Stimulated activated CD8-positive, alpha-beta memory T cell treated with anti-CD3 and anti-CD28 coated beads, Interleukin-12 subunit alpha, Interleukin-12 subunit beta, amount 100 ng/mL, for 4 hours (primary cell): ENCODE measurements around the gene NIFK.
"Not testable (repeated sequence)": the region's sequence is repeated elsewhere in the genome, so short reads cannot be mapped to it uniquely, and the experiment has no call there.

Source experiments
- DNase-seq: peaks from one replicate; pipeline ENCODE4 v3.0.0-alpha.2; 2020; ENCODE audit warnings: low read depth

NIFK gene

DNA sequence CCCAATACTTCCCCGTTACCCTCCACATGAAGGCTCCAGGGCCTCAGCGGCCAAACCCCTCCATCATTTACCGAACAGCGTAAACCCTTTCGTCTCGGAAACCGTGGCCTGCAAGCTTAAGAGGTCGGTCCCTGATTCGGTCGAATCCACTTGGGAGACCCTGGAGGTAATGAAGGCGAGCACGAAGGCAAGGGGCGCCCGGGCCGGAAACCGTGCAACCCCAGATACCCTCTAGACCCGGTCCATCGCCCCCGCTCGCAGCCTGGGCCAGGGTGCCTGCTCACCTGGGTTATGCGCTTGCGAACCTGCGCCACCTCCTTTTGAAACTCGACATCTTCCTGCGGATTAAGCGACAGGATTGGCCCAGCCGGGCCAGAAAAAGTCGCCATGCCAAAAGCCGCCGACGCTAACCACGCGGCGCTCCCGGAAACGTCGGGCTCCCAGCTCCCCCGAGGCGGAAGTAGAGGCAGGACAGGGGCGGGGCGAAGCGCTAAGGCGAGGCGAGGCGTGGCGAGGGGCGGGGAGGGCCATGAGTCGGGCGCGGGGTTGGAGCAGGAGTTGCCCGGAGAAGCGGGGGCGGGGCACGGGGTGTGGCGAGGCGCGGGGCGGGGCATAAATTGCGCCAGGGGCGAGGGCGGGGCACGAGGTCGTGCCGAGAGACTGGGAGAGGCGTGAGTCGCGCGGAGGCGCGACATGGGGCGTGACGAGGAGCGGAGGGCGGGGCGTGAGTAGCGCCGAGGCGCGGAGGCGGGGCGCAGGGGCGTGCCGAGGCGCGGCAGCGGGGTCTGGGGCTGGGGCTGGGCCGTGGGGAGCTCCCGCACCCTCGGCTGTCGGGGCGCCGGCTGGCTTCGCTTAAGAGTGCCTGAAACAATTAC, at the start of gene NIFK:
TSS of gene NIFK (minus strand) at position 414 of the 875 bp plus-strand sequence. CDS start at position 389, 25 bp downstream.
- peak; percentile 100 for DNase-seq

DNA sequence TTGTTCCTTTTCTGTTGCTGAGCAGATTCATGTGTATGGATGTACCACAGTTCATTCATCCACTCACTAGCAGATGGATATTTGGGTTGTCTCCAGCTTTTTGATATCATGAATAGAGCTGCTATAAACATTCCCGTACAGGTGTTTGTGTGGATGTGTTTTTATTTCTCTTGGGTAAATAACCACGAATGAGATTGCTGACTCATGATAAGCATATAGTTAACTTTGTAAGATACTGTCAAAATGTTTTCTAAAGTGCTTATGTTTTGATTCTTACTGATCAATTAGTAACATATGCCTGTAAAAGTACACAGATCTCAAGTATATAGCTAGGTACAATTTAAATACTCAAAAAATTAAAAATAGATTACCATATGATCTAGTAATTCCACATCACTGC, 46.5 kb upstream of the NIFK start:
- DNase-seq = no peak

DNA sequence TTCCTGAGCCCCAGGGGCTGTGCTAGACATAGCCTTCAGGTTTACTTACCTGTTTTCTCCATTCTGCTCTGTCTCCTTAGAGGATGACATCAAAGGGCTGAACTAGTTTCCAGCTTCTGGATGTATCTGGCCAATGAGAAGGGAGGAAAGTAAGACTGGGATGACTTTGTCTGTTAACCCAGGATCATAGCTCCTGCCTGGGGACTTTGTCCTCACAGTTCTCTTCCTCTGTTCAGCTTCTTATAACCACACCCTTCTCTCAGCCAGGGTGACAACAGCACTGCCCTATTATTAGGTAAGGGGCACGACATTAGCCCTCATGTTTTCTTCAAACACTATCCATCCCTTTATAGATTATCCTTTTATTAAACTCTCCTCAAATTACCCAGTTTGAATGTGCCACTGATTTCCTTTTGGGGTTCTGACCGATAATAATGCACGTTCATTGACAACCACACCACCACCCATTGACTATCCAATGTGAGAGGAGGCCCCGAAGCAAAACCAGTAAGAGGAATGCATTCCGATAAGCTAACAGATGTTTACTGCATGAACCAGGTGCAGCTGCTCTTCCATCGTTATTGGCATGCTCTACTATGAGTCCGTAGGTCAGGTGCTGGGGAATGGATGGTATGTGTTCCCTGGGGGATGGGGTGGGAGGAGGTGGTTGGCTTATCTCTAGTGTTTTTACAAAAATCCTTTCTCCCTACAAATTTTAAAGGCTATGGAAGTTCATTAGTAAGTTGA, 42.2 kb upstream of the NIFK start:
- DNase-seq = no peak

DNA sequence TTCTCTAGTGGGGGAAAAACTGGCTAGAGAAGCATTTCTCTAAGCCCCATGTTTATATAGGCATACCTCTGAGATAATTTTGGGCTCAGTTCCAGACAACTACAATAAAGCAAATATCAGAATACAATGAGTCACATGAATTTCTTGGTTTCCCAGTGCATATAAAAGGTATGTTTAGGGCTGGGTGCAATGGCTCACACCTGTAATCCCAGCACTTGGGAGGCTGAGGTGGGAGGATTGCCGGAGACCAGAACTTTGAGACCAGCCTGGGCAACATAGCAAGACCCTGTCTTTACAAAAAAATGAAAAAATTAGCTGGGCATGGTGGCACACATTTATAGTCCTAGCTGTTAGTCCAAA, 41.0 kb upstream of the NIFK start:
- no peak for DNase-seq

DNA sequence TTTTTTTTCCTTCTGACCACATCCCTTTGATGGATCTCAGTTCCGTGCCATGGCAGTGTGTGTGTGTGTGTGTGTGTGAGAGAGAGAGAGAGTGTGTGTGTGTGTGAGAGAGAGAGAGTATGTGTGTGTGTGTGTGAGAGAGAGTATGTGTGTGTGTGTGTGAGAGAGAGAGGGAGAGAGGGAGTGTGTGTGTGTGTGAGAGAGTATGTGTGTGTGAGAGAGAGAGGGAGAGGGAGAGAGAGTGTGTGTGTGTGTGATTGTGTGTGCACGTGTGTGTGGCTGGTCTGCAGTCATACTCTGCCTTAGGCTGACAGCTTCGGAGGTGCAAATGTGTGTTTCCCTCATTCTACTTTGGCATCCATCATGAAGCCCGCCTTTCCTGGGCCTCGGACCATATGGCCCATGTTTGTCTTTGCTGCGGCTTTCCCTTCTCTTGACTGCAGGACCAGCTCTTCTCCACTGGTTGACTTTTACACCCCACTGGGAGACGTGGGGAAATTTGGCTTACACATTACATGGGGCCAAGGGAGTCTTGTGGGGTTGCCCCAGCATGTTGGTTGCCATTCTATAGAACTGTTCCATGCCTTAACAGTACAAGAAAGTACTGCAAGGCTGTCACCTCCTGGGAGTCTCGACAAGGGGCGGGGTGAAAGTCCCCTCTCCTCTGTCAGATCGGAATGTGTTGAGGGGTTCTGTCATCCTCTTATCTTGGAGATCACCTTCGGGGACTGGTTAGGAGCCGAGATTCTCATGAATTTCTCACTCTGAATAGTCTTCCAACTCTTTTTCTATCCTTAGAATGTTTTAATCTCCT, 40.4 kb upstream of the NIFK start:
- no peak for DNase-seq

DNA sequence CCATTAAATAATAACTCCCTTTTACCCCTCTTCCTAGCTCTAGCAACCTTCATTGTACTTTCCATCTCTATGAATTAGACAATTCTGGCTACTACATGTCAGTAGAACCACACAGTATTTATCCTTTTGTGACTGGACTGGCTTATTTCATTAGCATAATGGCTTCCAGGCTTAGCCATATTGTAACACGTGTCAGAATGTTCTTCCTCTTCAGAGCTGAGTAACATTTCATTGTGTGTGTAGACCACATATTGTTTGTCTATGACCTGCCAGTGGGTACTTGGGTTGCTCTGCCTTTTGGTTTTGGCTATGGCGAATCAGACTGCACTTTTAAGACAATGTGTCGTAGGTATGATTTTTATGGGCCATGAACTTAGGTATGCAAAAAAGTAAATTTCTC, 39.7 kb upstream of the NIFK start:
- no peak for DNase-seq

DNA sequence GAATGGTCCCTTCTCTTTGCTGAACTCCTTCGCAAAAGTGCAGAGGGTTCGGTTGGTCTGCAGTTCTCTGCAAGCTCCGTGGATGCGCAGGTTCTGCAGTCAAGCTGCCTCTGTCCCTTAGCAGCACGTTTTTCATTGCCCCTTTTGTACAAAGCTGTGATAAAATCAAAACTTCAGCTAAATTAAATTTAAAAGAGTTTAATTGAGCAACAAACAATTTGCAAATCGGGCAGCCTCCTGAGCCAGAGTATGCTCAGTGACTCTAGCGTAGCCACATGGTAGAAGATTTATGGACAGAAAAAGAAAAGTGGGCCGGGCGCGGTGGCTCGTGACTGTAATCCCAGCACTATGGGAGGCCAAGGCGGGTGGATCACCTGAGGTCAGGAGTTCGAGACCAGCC, 37.6 kb upstream of the NIFK start:
- DNase-seq = no peak

DNA sequence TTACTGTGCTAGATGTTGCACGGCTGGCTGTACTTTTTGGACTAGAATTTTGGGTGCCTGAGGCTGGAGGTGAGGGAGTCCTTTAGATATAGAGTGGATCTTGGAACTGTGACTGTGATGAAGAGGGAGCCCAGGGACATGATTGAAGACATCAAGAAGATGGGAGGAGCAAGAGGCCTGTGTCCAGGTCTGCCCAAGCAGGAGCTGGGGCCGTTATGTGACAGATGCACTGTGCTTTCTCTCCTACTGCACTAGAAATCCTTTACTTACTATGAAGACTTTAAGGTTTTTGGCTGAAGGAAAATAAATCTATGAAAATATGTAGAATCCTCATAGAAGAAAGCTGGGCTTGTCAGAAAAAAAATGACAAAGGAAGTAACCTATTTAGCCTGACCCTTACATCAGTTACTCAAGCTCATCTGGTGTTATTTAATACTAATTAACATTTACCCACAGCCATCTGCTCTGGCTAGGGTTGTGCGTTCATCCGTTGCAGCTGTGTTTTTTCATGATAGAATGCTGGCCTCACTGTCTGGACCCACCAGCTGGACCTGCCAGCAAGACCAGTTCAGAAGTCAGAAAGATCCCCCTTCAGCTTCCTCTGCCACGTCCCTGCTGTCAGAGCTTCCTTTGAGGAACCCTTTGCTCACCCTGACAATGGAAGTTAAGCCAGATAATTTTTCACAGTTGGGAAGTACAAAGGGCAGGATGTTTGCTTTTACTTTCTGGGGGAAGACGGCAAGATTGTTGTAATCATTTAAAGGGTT, 35.5 kb upstream of the NIFK start:
- no peak for DNase-seq

DNA sequence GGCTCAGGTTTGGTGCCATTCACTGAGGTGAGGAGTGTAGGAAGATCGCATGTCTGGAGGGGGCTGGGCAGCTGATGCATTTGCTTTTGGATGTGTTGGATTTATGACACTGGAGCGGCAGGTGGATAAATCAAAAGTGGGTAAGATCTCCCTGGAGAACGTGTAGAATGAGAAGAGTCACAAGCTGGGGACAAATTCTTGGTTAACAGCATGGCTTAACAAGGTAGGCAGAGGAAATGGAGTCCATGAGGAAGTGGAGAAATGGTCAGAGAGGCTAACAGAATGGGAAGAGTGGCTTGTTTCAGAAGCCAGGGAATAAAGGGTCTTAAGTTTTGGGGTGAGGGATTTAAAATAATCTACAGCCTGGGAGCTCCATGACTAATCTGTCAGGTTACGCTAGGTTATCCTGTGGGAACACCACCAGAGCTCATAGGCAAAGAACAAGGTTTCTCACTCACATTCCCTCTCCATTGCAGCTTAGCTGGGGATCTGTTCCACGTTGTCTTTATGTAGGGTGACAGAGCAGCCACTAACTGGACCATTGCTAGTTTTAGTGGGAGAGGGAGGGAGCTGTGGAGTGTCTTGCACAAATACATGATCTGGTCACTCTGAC, 31.6 kb upstream of the NIFK start:
- DNase-seq = no peak

DNA sequence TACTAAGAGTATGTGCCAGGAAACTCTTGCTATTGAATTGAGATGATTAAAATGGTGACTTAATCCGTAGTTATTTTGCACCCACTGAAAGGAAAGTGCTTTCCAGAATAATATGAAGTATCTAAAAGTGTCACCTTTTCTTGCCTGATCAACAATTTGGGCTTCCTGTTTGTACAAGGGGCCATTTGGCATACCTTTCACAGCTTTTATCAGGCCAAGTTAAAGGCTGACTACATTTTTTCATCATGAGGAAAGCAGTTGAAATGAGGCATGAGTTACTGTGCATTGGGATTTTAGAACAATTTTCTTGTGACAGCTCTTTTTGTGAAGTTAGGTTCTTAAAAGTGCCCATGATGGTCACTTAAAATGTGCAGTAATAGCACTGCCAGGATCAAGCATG, 29.9 kb upstream of the NIFK start:
- no peak for DNase-seq

DNA sequence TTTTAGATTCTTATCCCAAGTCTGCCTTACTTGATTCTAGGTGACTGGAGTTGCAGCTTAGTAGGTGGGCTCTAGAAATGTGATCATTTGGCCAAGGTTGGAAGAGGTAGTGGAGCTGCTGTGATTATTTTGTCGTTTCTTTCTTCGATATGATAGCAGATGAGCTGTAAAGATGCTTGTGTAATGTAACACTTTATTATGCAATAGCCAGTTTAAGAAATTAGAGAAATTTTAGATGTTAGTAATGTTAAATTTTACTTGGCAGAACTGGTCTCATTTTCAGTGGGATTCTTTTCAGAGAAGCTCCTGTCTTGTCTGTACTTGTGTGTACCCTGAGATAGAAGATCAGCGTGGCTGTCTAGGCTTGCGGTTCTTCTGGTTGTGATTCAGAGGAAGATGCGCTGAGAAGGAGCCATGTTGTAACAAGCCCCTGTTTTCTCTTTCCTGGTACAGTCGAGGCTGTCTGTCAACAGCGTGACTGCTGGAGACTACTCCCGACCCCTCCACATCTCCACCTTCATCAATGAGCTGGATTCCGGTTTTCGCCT, 28.1 kb upstream of the NIFK start:
- no peak for DNase-seq

DNA sequence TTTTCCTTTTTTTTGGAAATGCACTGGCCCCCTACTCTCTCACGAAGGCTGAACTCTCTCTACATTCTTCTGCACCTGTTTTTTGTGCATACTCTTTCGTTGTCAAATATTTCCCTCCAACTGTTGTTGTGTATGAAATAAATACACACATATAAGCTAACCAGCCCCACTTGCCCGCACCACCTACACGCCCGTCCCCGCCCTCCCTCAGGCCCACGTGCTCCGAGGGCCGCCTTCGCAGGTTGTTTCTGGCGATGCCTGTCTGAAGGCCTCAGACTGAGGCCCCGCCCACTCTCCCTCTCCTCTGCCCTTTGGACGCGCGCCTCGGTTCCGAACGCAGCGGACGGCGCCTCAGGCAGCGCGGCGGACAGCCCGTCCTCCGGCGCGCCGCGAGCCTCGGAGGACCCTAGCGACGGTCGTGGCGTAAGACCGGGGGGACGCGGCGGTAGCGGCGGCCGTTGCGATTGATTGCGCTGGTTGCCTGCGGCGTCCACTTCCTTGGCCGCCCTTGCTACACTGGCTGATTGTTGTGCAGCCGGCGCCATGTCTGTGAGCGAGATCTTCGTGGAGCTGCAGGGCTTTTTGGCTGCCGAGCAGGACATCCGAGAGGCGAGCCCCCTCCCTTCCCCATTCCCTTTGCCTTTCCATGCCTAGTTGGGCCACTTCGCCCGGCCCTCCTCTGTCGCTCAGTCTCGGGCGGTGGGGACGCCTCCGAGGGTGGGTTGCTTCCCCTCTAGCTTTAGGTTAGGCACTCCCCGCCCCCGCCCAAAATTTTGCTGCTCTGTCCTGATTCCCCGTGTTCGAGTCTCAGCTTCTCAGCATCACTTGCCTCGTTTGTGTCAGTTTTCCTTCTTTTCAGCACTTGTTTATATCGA, 18.8 kb upstream of the NIFK start, which contains the start of gene TSN:
TSS of gene TSN (plus strand) at position 415 of the 875 bp plus-strand sequence. CDS start at position 544, 129 bp downstream.
- DNase-seq = peak; percentile 94

DNA sequence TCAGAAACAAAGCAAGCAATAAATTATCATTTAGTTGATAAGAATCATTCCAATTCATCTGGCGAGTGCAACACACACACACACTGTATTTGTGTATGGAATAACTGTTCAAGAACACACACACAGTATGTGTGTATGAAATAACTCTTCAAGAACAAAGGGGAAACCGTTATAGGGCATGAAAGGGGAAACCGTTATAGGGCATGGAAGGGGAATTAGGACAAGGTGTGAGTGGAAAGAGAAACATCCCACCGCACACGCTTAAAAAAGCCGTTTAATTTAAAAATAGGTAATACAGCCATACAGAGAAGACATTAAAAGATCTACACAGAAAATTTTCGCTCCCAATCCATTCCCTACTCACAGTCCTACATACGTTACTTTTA, 18.2 kb upstream of the NIFK start:
- no peak for DNase-seq

DNA sequence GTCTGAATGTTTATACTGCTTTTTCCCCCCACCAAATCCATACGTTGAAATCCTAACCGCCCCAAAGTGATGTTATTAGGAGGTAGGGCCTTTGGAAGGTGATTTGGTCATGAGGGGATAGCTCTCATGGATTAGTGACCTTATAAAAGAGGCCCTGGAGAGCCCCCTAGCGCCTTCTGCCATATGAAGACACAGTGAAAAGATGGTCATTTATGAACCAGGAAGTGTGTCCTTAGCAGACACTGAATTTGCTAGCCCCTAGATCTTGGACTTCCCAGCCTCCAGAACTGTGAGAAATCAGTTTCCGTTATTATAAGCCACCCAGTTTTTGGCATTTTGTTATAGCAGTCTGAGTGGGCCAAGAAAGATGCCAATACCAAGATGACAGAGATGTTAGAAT, 11.5 kb upstream of the NIFK start:
- DNase-seq = no peak

DNA sequence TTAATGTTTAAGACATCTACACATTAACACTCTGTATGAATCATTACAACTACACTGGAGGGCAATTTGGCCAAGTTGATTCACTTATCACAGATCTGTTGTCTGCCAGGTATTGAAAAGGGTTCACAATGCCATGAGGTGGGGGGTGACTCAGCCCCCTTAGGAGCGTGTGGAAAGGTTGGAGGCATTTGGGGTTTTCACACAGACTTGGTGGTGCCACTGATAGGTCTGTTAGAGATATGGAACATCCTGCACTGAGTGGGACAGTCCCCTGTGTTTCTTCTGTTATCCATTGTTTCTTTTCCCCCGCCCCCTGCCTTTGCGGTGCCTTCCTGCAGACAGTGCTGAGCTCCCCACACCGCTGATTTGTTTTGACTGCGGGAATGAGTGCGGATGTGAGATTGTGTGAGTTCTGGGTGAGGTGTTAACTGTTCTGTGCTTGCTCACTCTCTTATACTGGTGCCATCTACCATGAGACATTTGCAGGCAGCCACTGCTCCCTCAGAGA, 9.4 kb upstream of the NIFK start:
- DNase-seq = no peak

DNA sequence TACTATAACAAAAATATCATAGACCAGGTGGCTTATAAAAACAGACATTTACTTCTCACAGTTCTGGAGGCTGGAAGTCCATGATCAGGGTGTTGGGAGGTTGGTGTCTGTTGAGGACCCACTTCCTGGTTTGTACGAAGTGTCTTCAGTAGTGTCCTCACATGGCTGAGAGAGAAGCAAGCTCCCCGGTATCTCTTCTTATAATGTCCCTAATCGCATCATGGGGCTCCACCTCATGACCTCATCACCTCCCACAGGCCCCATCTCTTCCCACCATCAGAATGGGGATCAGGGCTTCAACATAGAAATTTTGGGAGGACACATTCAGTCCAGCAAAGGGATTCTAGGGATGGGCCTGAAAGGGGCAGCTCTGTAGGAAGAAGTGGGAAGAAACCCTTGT, 4.8 kb upstream of the NIFK start:
- no peak for DNase-seq

DNA sequence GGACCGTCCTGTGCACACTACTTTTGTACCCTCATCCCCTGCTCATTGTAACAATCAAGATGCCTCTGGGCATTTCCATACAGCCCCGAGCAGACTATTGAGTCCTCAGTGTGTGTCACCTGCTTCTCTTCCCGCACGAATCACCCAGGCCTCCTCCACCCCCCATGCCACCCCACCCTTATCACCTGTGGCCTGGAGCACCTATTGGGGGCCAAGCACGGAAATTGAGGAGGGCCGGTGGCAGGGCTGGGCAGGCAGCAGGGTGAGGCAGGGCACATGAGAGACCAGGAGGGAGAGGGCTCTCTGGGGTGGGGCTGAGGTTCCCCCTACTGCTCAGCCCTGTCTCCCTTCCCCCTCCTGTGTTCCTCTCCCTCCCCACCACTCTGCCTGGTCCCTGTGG, 4.3 kb upstream of the NIFK start:
- no peak for DNase-seq

DNA sequence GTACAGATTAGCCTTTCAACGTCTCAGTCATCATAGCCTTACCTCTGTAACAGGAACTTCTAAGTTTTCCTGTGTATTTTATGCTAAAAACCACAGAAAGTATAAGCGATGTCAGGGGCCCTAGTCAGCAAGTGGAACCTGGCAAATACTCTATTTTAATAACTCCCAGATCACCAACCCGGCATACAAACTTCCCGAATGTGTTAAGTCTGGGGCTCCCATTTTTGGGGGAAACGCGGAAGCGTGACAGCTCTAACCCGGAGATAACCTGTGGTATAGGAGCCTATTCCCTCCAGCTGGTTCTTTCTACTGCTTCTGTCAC, 574 bp downstream of the NIFK start:
- DNase-seq = no peak

DNA sequence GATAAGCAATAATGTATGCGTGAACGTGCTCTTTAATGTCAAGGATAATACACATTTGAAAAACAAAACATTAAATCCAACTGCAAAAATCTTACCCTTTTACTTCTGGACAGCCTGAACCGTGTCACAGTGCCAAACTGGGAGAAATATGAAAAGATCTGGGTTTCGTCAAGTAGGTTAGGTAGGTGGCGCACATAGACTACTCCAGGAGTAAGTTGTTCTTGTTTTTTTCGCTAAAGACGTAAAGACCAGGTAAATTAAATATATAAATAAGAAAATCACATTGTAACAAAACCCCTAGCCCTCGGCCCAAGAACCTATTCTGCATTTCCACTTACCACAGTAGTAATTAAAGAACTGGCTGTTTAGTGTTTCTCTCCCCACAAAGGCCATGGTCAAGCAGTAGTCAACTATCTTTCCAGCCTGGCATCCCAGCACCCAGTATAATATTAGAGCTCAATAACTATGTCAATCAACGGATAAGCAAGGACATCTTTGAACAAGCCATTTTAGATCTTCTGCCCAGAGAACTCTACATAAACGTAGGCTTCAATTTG, 1.1 kb downstream of the NIFK start:
- DNase-seq = no peak

DNA sequence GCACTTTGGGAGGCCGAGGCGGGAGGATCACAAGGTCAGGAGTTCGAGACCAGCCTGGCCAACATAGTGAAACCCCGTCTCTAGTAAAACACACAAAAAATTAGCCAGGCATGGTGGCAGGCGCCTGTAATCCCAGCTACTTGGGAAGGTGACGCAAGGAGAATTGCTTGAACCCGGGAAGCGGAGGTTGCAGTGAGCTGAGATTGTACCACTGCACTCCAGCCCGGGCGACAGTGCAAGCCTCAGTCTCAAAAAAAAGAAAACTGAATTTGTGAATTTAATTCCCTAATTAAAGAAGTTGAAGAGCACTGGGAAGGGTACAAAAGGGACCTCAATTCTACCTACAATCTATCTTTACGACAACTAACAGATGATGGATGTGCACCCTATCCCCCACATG, 2.1 kb downstream of the NIFK start:
- not testable (repeated sequence) for DNase-seq
